ENCODE results near the gene NR2E3.

GRCh38 chr15:71825021-71825730 is 14.8 kb downstream of the NR2E3 start:
- no peak for TF ChIP-seq CTCF (IDR thresholded peaks at IDR 0.05)
- TF ChIP-seq EZH2 (IDR thresholded peaks at IDR 0.05): no peak
- TF ChIP-seq EZH2phosphoT487 (IDR thresholded peaks at IDR 0.05): no peak

Data from neural progenitor cell (in vitro differentiated cells).